ENCODE measurements around the gene CDON. TPM values are rescaled to one million over a fixed set of nuclear protein-coding genes. Genes with fewer than 3 reads are reported as not detected.
"Not testable (repeated sequence)": the region's sequence is repeated elsewhere in the genome, so short reads cannot be mapped to it uniquely, and the experiment has no call there.

The CDON gene
- total RNA-seq, 2 donors from 2014 or later: 17.6 to 21.9 TPM

DNA sequence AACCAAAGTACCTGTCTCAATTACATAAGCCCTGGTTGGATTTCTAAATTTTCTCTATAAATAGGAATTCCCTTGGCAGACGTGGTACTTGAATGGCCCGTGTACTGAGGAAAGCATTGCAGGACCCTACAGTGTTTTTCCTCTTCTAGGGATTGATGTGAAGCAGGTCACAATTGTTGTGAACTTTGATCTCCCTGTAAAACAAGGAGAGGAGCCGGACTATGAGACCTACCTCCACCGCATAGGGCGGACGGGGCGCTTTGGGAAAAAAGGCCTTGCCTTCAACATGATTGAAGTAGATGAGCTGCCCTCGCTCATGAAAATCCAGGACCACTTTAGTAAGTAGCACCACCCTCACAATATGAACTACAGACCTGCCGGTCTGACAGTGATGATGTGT, 141.6 kb downstream of the CDON start:
- H3K9me3 ChIP-seq: no peaks in the 10 kb centered on the region
- no peak for DNase-seq (ENCODE audit: low spot score)
- no peaks in the 10 kb centered on the region for H3K27me3 ChIP-seq
- TF ChIP-seq, protein P1, sequence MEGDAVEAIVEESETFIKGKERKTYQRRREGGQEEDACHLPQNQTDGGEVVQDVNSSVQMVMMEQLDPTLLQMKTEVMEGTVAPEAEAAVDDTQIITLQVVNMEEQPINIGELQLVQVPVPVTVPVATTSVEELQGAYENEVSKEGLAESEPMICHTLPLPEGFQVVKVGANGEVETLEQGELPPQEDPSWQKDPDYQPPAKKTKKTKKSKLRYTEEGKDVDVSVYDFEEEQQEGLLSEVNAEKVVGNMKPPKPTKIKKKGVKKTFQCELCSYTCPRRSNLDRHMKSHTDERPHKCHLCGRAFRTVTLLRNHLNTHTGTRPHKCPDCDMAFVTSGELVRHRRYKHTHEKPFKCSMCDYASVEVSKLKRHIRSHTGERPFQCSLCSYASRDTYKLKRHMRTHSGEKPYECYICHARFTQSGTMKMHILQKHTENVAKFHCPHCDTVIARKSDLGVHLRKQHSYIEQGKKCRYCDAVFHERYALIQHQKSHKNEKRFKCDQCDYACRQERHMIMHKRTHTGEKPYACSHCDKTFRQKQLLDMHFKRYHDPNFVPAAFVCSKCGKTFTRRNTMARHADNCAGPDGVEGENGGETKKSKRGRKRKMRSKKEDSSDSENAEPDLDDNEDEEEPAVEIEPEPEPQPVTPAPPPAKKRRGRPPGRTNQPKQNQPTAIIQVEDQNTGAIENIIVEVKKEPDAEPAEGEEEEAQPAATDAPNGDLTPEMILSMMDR (IDR thresholded peaks at IDR 0.05): no peak
- H3K27ac ChIP-seq: no peak overlapping the region
- H3K36me3 ChIP-seq: no peaks in the 10 kb centered on the region
- no peak overlapping the region for H3K4me3 ChIP-seq
- no peaks in the 10 kb centered on the region for H3K4me1 ChIP-seq

DNA sequence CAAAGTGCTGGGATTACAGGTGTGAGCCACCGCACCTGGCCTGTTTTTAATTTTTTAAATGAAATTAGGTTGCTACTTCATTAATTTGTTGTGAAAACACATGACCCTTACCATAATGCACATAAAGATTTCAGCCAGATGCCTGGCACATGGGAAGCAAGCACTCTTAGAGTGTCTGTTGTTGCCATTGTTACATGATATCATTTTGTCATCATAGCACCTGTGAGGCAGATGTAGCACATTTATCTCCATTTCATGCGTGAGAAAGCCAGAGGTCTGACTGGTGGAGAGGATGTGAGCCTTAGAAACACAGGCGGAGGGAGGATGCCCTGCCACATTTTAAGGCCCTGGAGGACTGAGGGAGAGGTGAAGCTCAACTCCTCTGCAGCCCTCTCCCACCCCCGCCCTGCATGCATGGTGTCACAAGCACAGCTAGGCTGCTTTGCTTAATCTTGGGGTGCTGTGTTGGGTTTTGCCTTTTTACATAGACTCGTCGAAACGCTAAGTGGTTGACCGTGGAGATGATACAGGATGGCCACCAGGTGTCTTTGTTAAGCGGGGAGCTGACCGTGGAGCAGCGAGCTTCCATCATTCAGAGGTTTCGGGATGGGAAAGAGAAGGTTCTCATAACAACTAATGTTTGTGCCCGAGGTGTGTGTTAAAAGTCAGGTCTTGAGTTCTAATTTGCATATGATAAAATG, 144.4 kb downstream of the CDON start:
- no peak overlapping the region for H3K4me3 ChIP-seq
- TF ChIP-seq, protein P1 (IDR thresholded peaks at IDR 0.05): no peak
- no peaks in the 10 kb centered on the region for H3K4me1 ChIP-seq
- DNase-seq (ENCODE audit: low spot score): no peak
- H3K27me3 ChIP-seq: no peaks in the 10 kb centered on the region
- H3K9me3 ChIP-seq: no peaks in the 10 kb centered on the region
- H3K36me3 ChIP-seq: no peaks in the 10 kb centered on the region
- no peak overlapping the region for H3K27ac ChIP-seq

DNA sequence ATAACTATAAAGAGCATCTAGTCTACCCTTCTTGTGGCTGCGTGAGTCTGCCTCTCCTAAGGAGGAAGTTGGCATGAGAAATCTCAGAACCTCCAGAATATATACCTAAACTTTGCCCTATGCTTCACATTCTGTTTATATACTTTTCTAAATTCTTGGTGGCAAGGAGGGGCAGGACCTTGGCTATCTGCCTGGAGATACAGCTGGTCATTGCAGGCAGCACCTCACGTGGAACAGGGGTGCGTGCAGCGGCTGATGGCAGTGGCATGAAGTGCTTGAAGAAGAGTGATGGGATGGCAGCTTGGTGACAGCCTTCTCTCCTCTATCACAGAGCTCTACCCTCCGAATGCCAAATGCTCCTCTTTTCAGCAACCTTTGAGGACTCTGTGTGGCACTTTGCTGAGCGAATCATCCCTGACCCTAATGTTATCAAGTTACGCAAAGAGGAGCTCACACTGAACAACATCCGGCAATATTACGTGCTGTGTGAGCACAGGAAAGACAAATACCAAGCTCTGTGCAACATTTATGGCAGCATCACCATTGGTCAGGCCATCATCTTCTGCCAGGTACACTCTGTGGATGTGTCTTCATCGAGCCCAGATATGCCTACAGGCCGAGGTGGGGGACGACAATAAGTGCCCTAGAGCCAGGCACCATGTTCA, 145.9 kb downstream of the CDON start:
- Histone ChIP-seq H3K4me3 (no peak overlapping the region), H3K27me3 (no peaks in the 10 kb centered on the region), H3K9me3 (no peaks in the 10 kb centered on the region), H3K4me1 (no peaks in the 10 kb centered on the region), H3K36me3 (no peaks in the 10 kb centered on the region), H3K27ac (no peak overlapping the region)
- TF ChIP-seq, protein P1 (IDR thresholded peaks at IDR 0.05): no peak
- no peak for DNase-seq (ENCODE audit: low spot score)

DNA sequence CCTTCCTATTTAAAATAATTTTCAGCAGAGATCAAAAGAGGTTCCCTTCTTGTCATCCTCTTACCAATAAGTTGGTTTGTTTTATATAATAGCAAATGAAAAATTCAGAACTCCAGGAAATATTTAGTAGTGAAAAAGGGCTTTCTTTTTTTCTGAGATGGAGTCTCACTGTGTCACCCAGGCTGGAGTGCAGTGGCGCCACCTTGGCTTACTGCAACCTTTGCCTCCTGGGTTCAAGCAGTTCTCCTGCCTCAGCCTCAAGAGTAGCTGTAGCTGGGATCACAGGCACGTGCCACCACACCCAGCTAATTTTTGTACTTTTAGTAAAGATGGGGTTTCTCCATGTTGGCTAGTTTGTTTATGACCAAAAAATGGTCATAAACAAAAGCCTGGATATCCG, 148.1 kb downstream of the CDON start:
- not testable (repeated sequence) for H3K9me3 ChIP-seq; H3K27me3 ChIP-seq; DNase-seq (ENCODE audit: low spot score); H3K36me3 ChIP-seq; H3K4me3 ChIP-seq; H3K27ac ChIP-seq; H3K4me1 ChIP-seq

DNA sequence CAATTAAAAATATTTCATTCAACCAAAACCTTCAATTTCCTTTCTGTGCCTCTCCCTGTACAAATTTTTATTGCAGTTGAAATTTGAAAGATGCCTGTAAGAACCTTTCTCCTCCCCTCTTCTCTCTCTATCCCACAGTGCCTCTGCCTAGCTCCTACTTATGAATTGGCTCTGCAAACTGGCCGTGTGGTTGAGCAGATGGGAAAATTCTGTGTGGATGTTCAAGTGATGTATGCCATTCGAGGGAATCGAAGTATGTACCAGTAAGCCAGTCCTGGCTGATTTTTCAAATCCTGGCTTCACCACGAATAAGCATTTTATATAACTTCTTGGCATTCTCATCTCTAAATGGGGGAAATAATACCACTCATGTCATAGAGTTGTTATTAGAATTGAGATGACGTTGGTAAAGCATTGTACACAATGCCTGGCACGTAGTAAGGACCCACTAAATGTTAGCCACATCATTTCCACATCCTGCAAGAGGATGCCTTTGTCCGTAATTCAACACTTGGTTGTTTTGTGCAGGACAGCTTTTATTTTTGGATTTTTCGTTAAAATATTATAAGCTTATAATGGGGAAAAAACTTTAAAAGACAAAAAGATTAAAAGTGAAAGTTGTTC, 152.3 kb downstream of the CDON start:
- Histone ChIP-seq H3K36me3 (no peaks in the 10 kb centered on the region), H3K27ac (no peak overlapping the region), H3K4me1 (no peaks in the 10 kb centered on the region), H3K4me3 (no peak overlapping the region), H3K9me3 (no peaks in the 10 kb centered on the region), H3K27me3 (peaks cover under 1 to 1% of the 10 kb centered on the region in 2 donors)
- DNase-seq (ENCODE audit: low spot score): no peak
- TF ChIP-seq, protein P1 (IDR thresholded peaks at IDR 0.05): no peak

Other genes starting within 250 kb of the CDON start
- gene PATE4, start 229.6 kb downstream of the CDON start, total RNA-seq: not detected
- 1 to 10 TPM; 3.5 to 3.7 TPM for gene HYLS1, start 175.2 kb downstream of the CDON start, total RNA-seq
- 1 to 10 TPM; 3.1 to 8.7 TPM for gene PUS3, start 159.7 kb downstream of the CDON start, total RNA-seq
- not detected for gene DDX25, start 158.4 kb downstream of the CDON start, total RNA-seq
- gene VSIG10L2, start 116.8 kb downstream of the CDON start, total RNA-seq: not detected
- gene RPUSD4, start 148.8 kb upstream of the CDON start, total RNA-seq: 10 to 100 TPM; 13.3 to 14.3 TPM
- gene FAM118B, start 148.9 kb upstream of the CDON start, total RNA-seq: 10 to 100 TPM; 16.0 to 16.3 TPM
- 10 to 100 TPM; 70.3 to 91.9 TPM for gene SRPRA, start 206.0 kb upstream of the CDON start, total RNA-seq
- 10 to 100 TPM; 19.1 to 26.6 TPM for gene FOXRED1, start 206.3 kb upstream of the CDON start, total RNA-seq
- 1 to 10 TPM; 6.3 to 7.4 TPM for gene TIRAP, start 220.2 kb upstream of the CDON start, total RNA-seq
- 10 to 100 TPM; 12.1 to 14.1 TPM for gene DCPS, start 241.2 kb upstream of the CDON start, total RNA-seq

Measured in right atrium auricular region (tissue), 2 donors.